Measurements from ENCODE around the gene SDHA. TPM values are rescaled to one million over a fixed set of nuclear protein-coding genes. Genes with fewer than 3 reads are reported as not detected.

Gene SDHA
- polyA plus RNA-seq, 3 donors = 55.0 to 98.0 (median 91.5) TPM

DNA sequence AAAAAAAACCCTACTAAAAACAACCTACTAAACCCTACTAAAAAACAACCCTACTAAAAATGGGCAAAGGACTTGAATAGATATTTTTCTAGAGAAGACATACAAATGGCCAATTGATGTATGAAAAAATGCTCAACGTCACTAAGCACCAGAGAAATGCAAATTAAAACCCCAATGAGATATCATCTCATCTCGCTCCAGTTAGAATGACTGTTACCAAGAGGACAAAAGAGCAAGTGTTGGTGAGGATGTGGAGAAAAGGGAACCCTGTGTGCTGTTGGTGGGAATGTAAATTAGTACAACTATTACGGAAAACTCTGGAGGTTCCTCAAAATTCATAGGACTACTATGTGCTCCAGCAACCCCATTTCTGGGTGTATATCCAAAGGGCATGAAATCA is 10.8 kb downstream of the SDHA start:
- no peaks in the 10 kb centered on the region for H3K4me1 Mint-ChIP-seq
- peaks cover 79 to 92% of the 10 kb centered on the region in 2 donors for H3K36me3 Mint-ChIP-seq
- H3K4me1 ChIP-seq (ENCODE audit: control insufficient read depth in 1 of 2, insufficient read depth in 2 of 2, low read length in 2 of 2) = no peaks in the 10 kb centered on the region
- intact Hi-C loops (cut with micrococcal nuclease) = no loop called here
- H2AFZ ChIP-seq (ENCODE audit: insufficient read depth, low read depth, low read length, poor library complexity, severe bottlenecking) = no peak overlapping the region
- no peak overlapping the region for H3K27ac ChIP-seq (ENCODE audit: low read depth in 1 of 2, low read length in 2 of 2)
- H3K27me3 Mint-ChIP-seq (ENCODE audit: low read depth in 3 of 3) = no peaks in the 10 kb centered on the region
- no peaks in the 10 kb centered on the region for H3K27me3 ChIP-seq (ENCODE audit: control insufficient read depth in 2 of 2, insufficient read depth in 2 of 2, low read length in 2 of 2)
- TF ChIP-seq, protein P1, sequence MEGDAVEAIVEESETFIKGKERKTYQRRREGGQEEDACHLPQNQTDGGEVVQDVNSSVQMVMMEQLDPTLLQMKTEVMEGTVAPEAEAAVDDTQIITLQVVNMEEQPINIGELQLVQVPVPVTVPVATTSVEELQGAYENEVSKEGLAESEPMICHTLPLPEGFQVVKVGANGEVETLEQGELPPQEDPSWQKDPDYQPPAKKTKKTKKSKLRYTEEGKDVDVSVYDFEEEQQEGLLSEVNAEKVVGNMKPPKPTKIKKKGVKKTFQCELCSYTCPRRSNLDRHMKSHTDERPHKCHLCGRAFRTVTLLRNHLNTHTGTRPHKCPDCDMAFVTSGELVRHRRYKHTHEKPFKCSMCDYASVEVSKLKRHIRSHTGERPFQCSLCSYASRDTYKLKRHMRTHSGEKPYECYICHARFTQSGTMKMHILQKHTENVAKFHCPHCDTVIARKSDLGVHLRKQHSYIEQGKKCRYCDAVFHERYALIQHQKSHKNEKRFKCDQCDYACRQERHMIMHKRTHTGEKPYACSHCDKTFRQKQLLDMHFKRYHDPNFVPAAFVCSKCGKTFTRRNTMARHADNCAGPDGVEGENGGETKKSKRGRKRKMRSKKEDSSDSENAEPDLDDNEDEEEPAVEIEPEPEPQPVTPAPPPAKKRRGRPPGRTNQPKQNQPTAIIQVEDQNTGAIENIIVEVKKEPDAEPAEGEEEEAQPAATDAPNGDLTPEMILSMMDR (IDR thresholded peaks at IDR 0.05) = no peak
- no peak overlapping the region for H3K9ac ChIP-seq (ENCODE audit: insufficient read depth, low read length, poor library complexity, severe bottlenecking)
- no peak for DNase-seq
- H3K9me3 Mint-ChIP-seq = no peaks in the 10 kb centered on the region
- no peak overlapping the region for H3K4me3 Mint-ChIP-seq
- H3K4me2 ChIP-seq (replicated peaks; ENCODE audit: extremely low read depth, low read length, poor library complexity, severe bottlenecking) = no peak overlapping the region
- H4K20me1 ChIP-seq (ENCODE audit: insufficient read depth, low read length) = peaks cover 8% of the 10 kb centered on the region
- no peaks in the 10 kb centered on the region for H3K9me3 ChIP-seq (replicated peaks in 1 of 2; ENCODE audit: control insufficient read depth in 1 of 2, insufficient read depth in 1 of 2, low read length in 2 of 2)
- peaks cover 91 to 98% of the 10 kb centered on the region in 2 donors for H3K36me3 ChIP-seq (replicated peaks in 1 of 2; ENCODE audit: control insufficient read depth in 1 of 2, insufficient read depth in 2 of 2, low read length in 2 of 2)
- H3K79me2 ChIP-seq (ENCODE audit: insufficient read depth, low read length) = no peaks in the 10 kb centered on the region
- H3K4me3 ChIP-seq (replicated peaks in 1 of 3; ENCODE audit: low read depth in 2 of 3, low read length in 3 of 3) = no peak overlapping the region
- H3K27ac Mint-ChIP-seq = no peak overlapping the region
- no CpG with 5 or more reads among the region's 3 CpGs for WGBS (ENCODE audit: insufficient coverage)

DNA sequence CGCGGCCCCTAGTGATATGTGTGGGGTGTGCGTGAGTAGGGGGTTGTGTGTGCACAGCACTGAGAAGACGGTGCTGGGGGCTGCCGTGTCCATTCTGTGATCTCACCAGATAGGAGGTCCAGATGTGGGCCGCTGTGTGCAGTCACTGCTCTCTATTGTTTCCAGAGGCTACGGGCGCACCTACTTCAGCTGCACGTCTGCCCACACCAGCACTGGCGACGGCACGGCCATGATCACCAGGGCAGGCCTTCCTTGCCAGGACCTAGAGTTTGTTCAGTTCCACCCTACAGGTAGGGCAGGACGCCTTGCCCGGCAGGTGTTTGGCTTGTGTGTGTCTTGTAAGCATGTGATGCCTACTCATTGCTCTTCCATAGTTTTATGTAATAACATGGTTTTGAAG is 12.6 kb downstream of the SDHA start:
- Mint-ChIP-seq H3K9me3 (no peaks in the 10 kb centered on the region), H3K27me3 (ENCODE audit: low read depth in 3 of 3) (no peaks in the 10 kb centered on the region), H3K36me3 (peaks cover 74 to 92% of the 10 kb centered on the region in 2 donors), H3K4me3 (no peak overlapping the region), H3K27ac (peak overlapping the region in 1 of 7 donors; percentile 11), H3K4me1 (no peaks in the 10 kb centered on the region)
- Histone ChIP-seq H3K27ac (ENCODE audit: low read depth in 1 of 2, low read length in 2 of 2) (no peak overlapping the region), H3K27me3 (ENCODE audit: control insufficient read depth in 2 of 2, insufficient read depth in 2 of 2, low read length in 2 of 2) (no peaks in the 10 kb centered on the region), H3K36me3 (replicated peaks in 1 of 2; ENCODE audit: control insufficient read depth in 1 of 2, insufficient read depth in 2 of 2, low read length in 2 of 2) (peaks cover 87 to 97% of the 10 kb centered on the region in 2 donors), H3K4me2 (replicated peaks; ENCODE audit: extremely low read depth, low read length, poor library complexity, severe bottlenecking) (no peak overlapping the region), H2AFZ (ENCODE audit: insufficient read depth, low read depth, low read length, poor library complexity, severe bottlenecking) (no peak overlapping the region), H3K4me3 (replicated peaks in 1 of 3; ENCODE audit: low read depth in 2 of 3, low read length in 3 of 3) (no peak overlapping the region), H3K4me1 (ENCODE audit: control insufficient read depth in 1 of 2, insufficient read depth in 2 of 2, low read length in 2 of 2) (no peaks in the 10 kb centered on the region), H4K20me1 (ENCODE audit: insufficient read depth, low read length) (no peaks in the 10 kb centered on the region), H3K9ac (ENCODE audit: insufficient read depth, low read length, poor library complexity, severe bottlenecking) (no peak overlapping the region), H3K9me3 (replicated peaks in 1 of 2; ENCODE audit: control insufficient read depth in 1 of 2, insufficient read depth in 1 of 2, low read length in 2 of 2) (no peaks in the 10 kb centered on the region), H3K79me2 (ENCODE audit: insufficient read depth, low read length) (no peaks in the 10 kb centered on the region)
- no peak for DNase-seq
- WGBS (ENCODE audit: insufficient coverage) = 98% methylated on average over 12 of the region's 14 CpGs
- intact Hi-C loops (cut with micrococcal nuclease) = no loop called here
- TF ChIP-seq, protein P1 (IDR thresholded peaks at IDR 0.05) = no peak

All from CD14-positive monocyte (primary cell).